Stimulated activated CD4-positive, alpha-beta T cell treated with anti-CD3 and anti-CD28 coated beads, TNF-alpha, amount 100 ng/mL, for 48 hours (primary cell): Measurements from ENCODE around the gene IL18R1.
"Not testable (repeated sequence)": the region's sequence is repeated elsewhere in the genome, so short reads cannot be mapped to it uniquely, and the experiment has no call there.

ENCODE experiments used
- DNase-seq, 3 donors: peaks; one replicate each; pipeline ENCODE4 v3.0.0-alpha.2; 2020; ENCODE audit warnings: low read depth in 3 of 3

IL18R1 gene

GRCh38 chr2:102355526-102356380 is at the start of gene IL18R1:
IL18R1 (plus strand) TSS chr2:102355796; CDS start chr2:102362661, 6,865 bp downstream.
- peak; percentile 52 to 70 (median 54) for DNase-seq

GRCh38 chr2:102306125-102306524 is 49.5 kb upstream of the IL18R1 start:
- DNase-seq, result no peak

GRCh38 chr2:102310964-102311640 is 44.5 kb upstream of the IL18R1 start, which contains the start of gene IL1RL1:
IL1RL1 (plus strand) TSS chr2:102311563; CDS start chr2:102338265, 26,702 bp downstream.
- no peak for DNase-seq

GRCh38 chr2:102313025-102313424 is 42.6 kb upstream of the IL18R1 start:
- DNase-seq, result no peak

GRCh38 chr2:102313471-102313870 is 42.1 kb upstream of the IL18R1 start:
- DNase-seq, result no peak

- DNase-seq, result no peak
Measured at GRCh38 chr2:102313950-102314349, 41.6 kb upstream of the IL18R1 start.

- DNase-seq, result no peak
Measured at GRCh38 chr2:102315921-102316320, 39.7 kb upstream of the IL18R1 start.

- DNase-seq, result no peak
Measured at GRCh38 chr2:102317715-102318114, 37.9 kb upstream of the IL18R1 start.

GRCh38 chr2:102318437-102318836 is 37.2 kb upstream of the IL18R1 start:
- DNase-seq, result no peak

GRCh38 chr2:102321941-102322719 is 33.5 kb upstream of the IL18R1 start:
- no peak for DNase-seq

- DNase-seq, result not testable (repeated sequence)
Measured at GRCh38 chr2:102324914-102325313, 30.7 kb upstream of the IL18R1 start.

GRCh38 chr2:102331311-102331980 is 24.1 kb upstream of the IL18R1 start:
- DNase-seq, result no peak

GRCh38 chr2:102334486-102334885 is 21.1 kb upstream of the IL18R1 start:
- DNase-seq, result no peak

- no peak for DNase-seq
Measured at GRCh38 chr2:102335871-102336366, 19.7 kb upstream of the IL18R1 start.

- DNase-seq, result no peak
Measured at GRCh38 chr2:102336502-102336945, 19.1 kb upstream of the IL18R1 start.

GRCh38 chr2:102337012-102337411 is 18.6 kb upstream of the IL18R1 start:
- no peak for DNase-seq

- DNase-seq, result no peak
Measured at GRCh38 chr2:102337481-102338386, 17.9 kb upstream of the IL18R1 start.

GRCh38 chr2:102340778-102341177 is 14.8 kb upstream of the IL18R1 start:
- no peak for DNase-seq

- DNase-seq, result no peak
Measured at GRCh38 chr2:102342888-102343287, 12.7 kb upstream of the IL18R1 start.

GRCh38 chr2:102344397-102344796 is 11.2 kb upstream of the IL18R1 start:
- no peak for DNase-seq
